ENCODE results near the gene GALNT6. TPM values are rescaled to one million over a fixed set of nuclear protein-coding genes. Genes with fewer than 3 reads are reported as not detected.
"Not testable (repeated sequence)": the region's sequence is repeated elsewhere in the genome, so short reads cannot be mapped to it uniquely, and the experiment has no call there.

The GALNT6 gene
- total RNA-seq, 4 donors from 2014 or later: 5.8 to 14.1 (median 9.3) TPM

DNA sequence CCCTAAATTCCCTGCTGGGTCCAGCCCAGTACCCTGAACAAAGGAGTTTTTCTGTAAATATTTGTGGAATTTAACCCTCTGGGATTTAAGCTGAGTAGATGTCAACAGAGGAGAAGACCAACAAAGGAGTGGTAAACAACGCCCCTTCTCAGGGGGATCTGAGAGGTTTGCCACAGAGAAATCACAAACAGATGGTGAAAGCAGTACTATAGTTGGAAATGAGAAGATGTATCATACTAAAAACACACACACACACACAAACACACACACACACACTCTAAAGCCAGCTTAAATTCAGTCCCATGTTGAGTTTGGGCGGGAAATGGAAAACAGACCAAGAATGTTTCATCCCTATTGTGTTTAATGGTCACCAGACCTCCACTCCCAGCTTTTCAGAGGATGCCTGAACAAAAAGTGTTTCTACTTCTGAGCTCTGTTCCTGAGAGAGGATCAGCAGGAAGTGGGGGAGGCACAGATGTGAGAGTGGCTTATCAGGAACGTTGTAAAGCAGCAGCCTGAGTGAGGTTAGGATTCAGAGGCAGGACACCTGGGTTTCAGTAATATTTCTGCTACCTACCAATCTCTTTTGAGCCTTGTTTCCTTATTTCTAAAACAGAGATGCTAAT, 70.4 kb downstream of the GALNT6 start:
- Histone ChIP-seq H3K36me3 (no peaks in the 10 kb centered on the region), H3K27me3 (no peaks in the 10 kb centered on the region), H3K27ac (no peak overlapping the region), H3K4me3 (replicated peaks in 1 of 3) (no peak overlapping the region), H3K9me3 (no peaks in the 10 kb centered on the region), H3K4me1 (peaks cover 0 to 12% of the 10 kb centered on the region in 2 donors)
- intact Hi-C loops (cut with DNase I): no loop called here
- no peak for DNase-seq
- WGBS, 2 donors: 50 to 55% methylated on average over 3 of the region's 3 CpGs
- TF ChIP-seq POLR2A (IDR thresholded peaks at IDR 0.05) (no peak), CTCF (IDR thresholded peaks at IDR 0.05) (no peak)

- H3K27ac ChIP-seq: no peak overlapping the region
- WGBS, 2 donors: 74 to 88% methylated on average over 4 of the region's 4 CpGs
- intact Hi-C loops (cut with DNase I): no loop called here
- H3K4me1 ChIP-seq: peaks cover 0 to 12% of the 10 kb centered on the region in 2 donors
- H3K9me3 ChIP-seq: no peaks in the 10 kb centered on the region
- TF ChIP-seq CTCF (IDR thresholded peaks at IDR 0.05): no peak
- TF ChIP-seq POLR2A (IDR thresholded peaks at IDR 0.05): no peak
- no peak overlapping the region for H3K4me3 ChIP-seq (replicated peaks in 1 of 3)
- H3K27me3 ChIP-seq: no peaks in the 10 kb centered on the region
- no peak for DNase-seq
- H3K36me3 ChIP-seq: no peaks in the 10 kb centered on the region
These were observed 70.9 kb downstream of the GALNT6 start for GRCh38 chr12:51320311-51320694.

GRCh38 chr12:51318846-51319599, 72.2 kb downstream of the GALNT6 start:
- intact Hi-C loops (cut with DNase I): no loop called here
- WGBS, 2 donors: 29 to 37% methylated on average over 3 of the region's 3 CpGs
- Histone ChIP-seq H3K27me3 (no peaks in the 10 kb centered on the region), H3K9me3 (no peaks in the 10 kb centered on the region), H3K27ac (no peak overlapping the region), H3K4me3 (replicated peaks in 1 of 3) (no peak overlapping the region), H3K36me3 (no peaks in the 10 kb centered on the region), H3K4me1 (peaks cover 0 to 12% of the 10 kb centered on the region in 2 donors)
- no peak for TF ChIP-seq CTCF (IDR thresholded peaks at IDR 0.05)
- peak; percentile 40 to 55 for DNase-seq

DNA sequence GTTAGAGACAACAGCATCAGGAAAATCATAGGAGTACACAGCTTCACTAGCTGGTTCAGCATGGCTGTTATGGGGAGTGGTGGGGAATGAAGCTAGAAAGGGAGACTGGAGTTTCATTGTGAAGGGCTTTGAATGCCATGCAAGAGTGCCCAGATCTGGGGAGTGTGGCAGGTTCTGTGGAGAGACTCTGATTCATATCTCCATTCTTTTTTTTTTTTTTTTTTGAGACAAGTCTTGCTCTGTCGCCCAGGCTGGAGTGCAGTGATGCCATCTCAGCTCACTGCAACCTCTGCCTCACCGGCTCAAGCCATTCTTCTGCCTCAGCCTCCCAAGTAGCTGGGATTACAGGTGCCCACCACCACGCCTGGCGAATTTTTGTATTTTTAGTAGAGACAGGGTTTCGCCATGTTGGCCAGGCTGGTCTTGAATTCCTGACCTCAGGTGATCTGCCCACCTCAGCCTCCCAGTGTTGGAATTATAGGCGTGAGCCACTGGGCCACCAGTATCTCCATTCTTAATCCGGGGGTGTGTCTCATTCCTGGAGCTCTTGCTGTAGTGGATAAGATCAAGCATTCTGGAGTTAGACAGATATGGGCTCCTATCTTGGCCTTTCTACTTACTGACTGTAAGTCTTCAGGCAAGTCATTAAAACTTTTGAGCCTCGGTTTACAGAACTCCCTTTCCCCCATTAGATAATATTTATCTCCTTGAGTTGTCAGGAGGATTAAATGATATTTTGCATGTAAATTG, 73.0 kb downstream of the GALNT6 start:
- intact Hi-C loops (cut with DNase I); H3K27me3 ChIP-seq; H3K27ac ChIP-seq; DNase-seq; H3K4me3 ChIP-seq (replicated peaks in 1 of 3); H3K36me3 ChIP-seq; H3K9me3 ChIP-seq: not testable (repeated sequence)
- peaks cover 0 to 12% of the 10 kb centered on the region in 2 donors for H3K4me1 ChIP-seq
- WGBS, 2 donors: 80 to 89% methylated on average over 8 of the region's 8 CpGs

DNA sequence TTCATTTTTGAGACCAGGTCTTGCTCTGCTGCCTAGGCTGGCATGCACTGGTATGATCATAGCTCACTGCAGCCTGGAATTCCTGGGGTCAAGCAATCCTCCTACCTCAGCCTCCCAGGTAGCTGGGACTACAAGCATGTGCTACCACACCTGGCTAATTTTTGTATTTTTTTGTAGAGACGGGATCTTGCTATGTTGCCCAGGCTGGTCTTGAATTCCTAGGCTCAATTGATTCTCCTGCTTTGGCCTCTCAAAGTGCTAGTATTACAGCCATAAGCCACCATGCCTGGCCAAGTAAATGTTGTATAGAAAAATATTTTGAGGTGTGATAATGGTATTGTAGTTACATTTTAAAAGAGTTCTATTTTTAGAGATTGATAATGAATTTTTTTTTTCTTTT, 79.8 kb downstream of the GALNT6 start:
- intact Hi-C loops (cut with DNase I): no loop called here
- Histone ChIP-seq H3K27ac (no peak overlapping the region), H3K9me3 (no peaks in the 10 kb centered on the region), H3K36me3 (no peaks in the 10 kb centered on the region), H3K4me3 (replicated peaks in 1 of 3) (no peak overlapping the region), H3K27me3 (no peaks in the 10 kb centered on the region), H3K4me1 (no peaks in the 10 kb centered on the region)
- 84 to 96% methylated on average over 1 of the region's 1 CpG for WGBS, 2 donors
- no peak for DNase-seq
- TF ChIP-seq POLR2A (IDR thresholded peaks at IDR 0.05): no peak
- TF ChIP-seq CTCF (IDR thresholded peaks at IDR 0.05): no peak

Measured in thyroid gland (tissue), 4 donors.